K562 treated with DMSO at 1 percent for 24 hours (cell line): ENCODE data around the gene ACTN1. TPM values are rescaled to one million over a fixed set of nuclear protein-coding genes. Genes with fewer than 3 reads are reported as not detected.

Experiments
- total RNA-seq: library from RNA; unstranded; fragments of 300-600 nt; gene quantifications from 2 replicates; pipeline ENCODE4 v1.2.3, GENCODE V29; 2022; ENCODE audit warnings: low read depth; ENCODE audit not compliant: insufficient read depth

ACTN1 gene
- 70.9 and 73.0 TPM in 2 replicates for total RNA-seq

GRCh38 chr14:68979021-68979721 is at the start of gene ACTN1:
Gene ACTN1, minus strand, starts transcription at chr14:68979302. Its CDS starts 246 bp downstream, at chr14:68979056.

Other genes starting within 250 kb of the ACTN1 start
- gene ZFP36L1, start 186.2 kb downstream of the ACTN1 start, total RNA-seq = 14.1 and 29.4 TPM in 2 replicates
- 24.4 and 26.0 TPM in 2 replicates for gene DCAF5, start 173.8 kb upstream of the ACTN1 start, total RNA-seq
- gene EXD2, start 212.2 kb upstream of the ACTN1 start, total RNA-seq = 5.6 and 6.2 TPM in 2 replicates